ENCODE measurements around the gene MTMR11.

Gene MTMR11

GRCh38 chr1:149884433-149885338 is 52.0 kb downstream of the MTMR11 start:
- Histone ChIP-seq H3K23ac (ENCODE audit: low read depth, low read length, poor library complexity) (no peak overlapping the region), H4K91ac (ENCODE audit: low read depth, low read length, poor library complexity) (no peak overlapping the region), H4K8ac (ENCODE audit: low read depth, low read length) (no peak overlapping the region), H3K36me3 (replicated peaks in 1 of 2; ENCODE audit: control insufficient read depth in 2 of 2, insufficient read depth in 2 of 2, low read length in 2 of 2) (no peaks in the 10 kb centered on the region), H3K4me2 (ENCODE audit: insufficient read depth, low read length, poor library complexity, severe bottlenecking) (peak overlapping the region; percentile 79), H3K27me3 (ENCODE audit: control insufficient read depth in 3 of 3, insufficient read depth in 3 of 3, low read depth in 1 of 3, low read length in 3 of 3) (no peaks in the 10 kb centered on the region), H2BK12ac (ENCODE audit: low read length) (no peak overlapping the region), H3K18ac (ENCODE audit: low read length) (no peak overlapping the region), H3K14ac (ENCODE audit: low read length) (no peak overlapping the region), H3K79me1 (ENCODE audit: low read depth, low read length) (no peaks in the 10 kb centered on the region), H3K4me1 (ENCODE audit: control insufficient read depth in 2 of 2, insufficient read depth in 1 of 2, low read depth in 1 of 2, low read length in 2 of 2) (peaks cover 4 to 14% of the 10 kb centered on the region in 2 donors), H2BK5ac (ENCODE audit: low read length) (no peak overlapping the region), H3K9ac (ENCODE audit: low read depth, low read length, poor library complexity) (no peak overlapping the region), H2AFZ (ENCODE audit: low read length) (no peak overlapping the region), H3K27ac (replicated peaks; ENCODE audit: low read length) (peak overlapping the region; percentile 3), H2BK120ac (ENCODE audit: low read depth, low read length) (no peak overlapping the region), H3K4ac (ENCODE audit: low read length) (no peak overlapping the region), H2AK5ac (ENCODE audit: low read depth, low read length) (no peak overlapping the region), H3K9me3 (replicated peaks in 1 of 2; ENCODE audit: control insufficient read depth in 2 of 2, insufficient read depth in 1 of 2, low read depth in 1 of 2, low read length in 2 of 2) (no peaks in the 10 kb centered on the region), H3K4me3 (ENCODE audit: low read length in 2 of 2) (peak overlapping the region; percentile 76 to 86), H2BK15ac (ENCODE audit: low read length) (no peak overlapping the region)
- WGBS, 2 donors (ENCODE audit: extremely low coverage in 2 of 2, insufficient read length in 2 of 2, insufficient replicate concordance in 1 of 2) = no CpG with 5 or more reads among the region's 9 CpGs
- DNase-seq (ENCODE audit: low spot score) = no peak

GRCh38 chr1:149883598-149884247 is 53.0 kb downstream of the MTMR11 start:
- Histone ChIP-seq H3K36me3 (replicated peaks in 1 of 2; ENCODE audit: control insufficient read depth in 2 of 2, insufficient read depth in 2 of 2, low read length in 2 of 2) (no peaks in the 10 kb centered on the region), H4K8ac (ENCODE audit: low read depth, low read length) (no peak overlapping the region), H3K27me3 (ENCODE audit: control insufficient read depth in 3 of 3, insufficient read depth in 3 of 3, low read depth in 1 of 3, low read length in 3 of 3) (no peaks in the 10 kb centered on the region), H3K18ac (ENCODE audit: low read length) (no peak overlapping the region), H3K4me1 (ENCODE audit: control insufficient read depth in 2 of 2, insufficient read depth in 1 of 2, low read depth in 1 of 2, low read length in 2 of 2) (peaks cover 2 to 11% of the 10 kb centered on the region in 2 donors), H3K9ac (ENCODE audit: low read depth, low read length, poor library complexity) (no peak overlapping the region), H3K9me3 (replicated peaks in 1 of 2; ENCODE audit: control insufficient read depth in 2 of 2, insufficient read depth in 1 of 2, low read depth in 1 of 2, low read length in 2 of 2) (no peaks in the 10 kb centered on the region), H2AFZ (ENCODE audit: low read length) (no peak overlapping the region), H3K4ac (ENCODE audit: low read length) (no peak overlapping the region), H2BK15ac (ENCODE audit: low read length) (no peak overlapping the region), H3K79me1 (ENCODE audit: low read depth, low read length) (no peaks in the 10 kb centered on the region), H3K14ac (ENCODE audit: low read length) (no peak overlapping the region), H3K4me2 (ENCODE audit: insufficient read depth, low read length, poor library complexity, severe bottlenecking) (no peak overlapping the region), H3K4me3 (ENCODE audit: low read length in 2 of 2) (no peak overlapping the region), H4K91ac (ENCODE audit: low read depth, low read length, poor library complexity) (no peak overlapping the region), H2AK5ac (ENCODE audit: low read depth, low read length) (no peak overlapping the region), H2BK5ac (ENCODE audit: low read length) (no peak overlapping the region), H2BK12ac (ENCODE audit: low read length) (no peak overlapping the region), H2BK120ac (ENCODE audit: low read depth, low read length) (no peak overlapping the region), H3K27ac (replicated peaks; ENCODE audit: low read length) (no peak overlapping the region), H3K23ac (ENCODE audit: low read depth, low read length, poor library complexity) (no peak overlapping the region)
- DNase-seq (ENCODE audit: low spot score) = no peak
- WGBS, 2 donors (ENCODE audit: extremely low coverage in 2 of 2, insufficient read length in 2 of 2, insufficient replicate concordance in 1 of 2) = no CpG with 5 or more reads among the region's 3 CpGs

GRCh38 chr1:149881876-149882275 is 54.8 kb downstream of the MTMR11 start:
- Histone ChIP-seq H2AK5ac (ENCODE audit: low read depth, low read length) (no peak overlapping the region), H3K4ac (ENCODE audit: low read length) (no peak overlapping the region), H3K27me3 (ENCODE audit: control insufficient read depth in 3 of 3, insufficient read depth in 3 of 3, low read depth in 1 of 3, low read length in 3 of 3) (no peaks in the 10 kb centered on the region), H3K9ac (ENCODE audit: low read depth, low read length, poor library complexity) (no peak overlapping the region), H3K9me3 (replicated peaks in 1 of 2; ENCODE audit: control insufficient read depth in 2 of 2, insufficient read depth in 1 of 2, low read depth in 1 of 2, low read length in 2 of 2) (no peaks in the 10 kb centered on the region), H4K91ac (ENCODE audit: low read depth, low read length, poor library complexity) (no peak overlapping the region), H2BK15ac (ENCODE audit: low read length) (no peak overlapping the region), H3K36me3 (replicated peaks in 1 of 2; ENCODE audit: control insufficient read depth in 2 of 2, insufficient read depth in 2 of 2, low read length in 2 of 2) (no peaks in the 10 kb centered on the region), H3K23ac (ENCODE audit: low read depth, low read length, poor library complexity) (no peak overlapping the region), H3K18ac (ENCODE audit: low read length) (no peak overlapping the region), H2BK120ac (ENCODE audit: low read depth, low read length) (no peak overlapping the region), H2BK5ac (ENCODE audit: low read length) (no peak overlapping the region), H3K14ac (ENCODE audit: low read length) (no peak overlapping the region), H2BK12ac (ENCODE audit: low read length) (no peak overlapping the region), H3K4me2 (ENCODE audit: insufficient read depth, low read length, poor library complexity, severe bottlenecking) (no peak overlapping the region), H2AFZ (ENCODE audit: low read length) (no peak overlapping the region), H3K27ac (replicated peaks; ENCODE audit: low read length) (no peak overlapping the region), H3K79me1 (ENCODE audit: low read depth, low read length) (no peaks in the 10 kb centered on the region), H4K8ac (ENCODE audit: low read depth, low read length) (no peak overlapping the region), H3K4me3 (ENCODE audit: low read length in 2 of 2) (no peak overlapping the region), H3K4me1 (ENCODE audit: control insufficient read depth in 2 of 2, insufficient read depth in 1 of 2, low read depth in 1 of 2, low read length in 2 of 2) (peaks cover 2 to 11% of the 10 kb centered on the region in 2 donors)
- no CpG with 5 or more reads among the region's 1 CpG for WGBS, 2 donors (ENCODE audit: extremely low coverage in 2 of 2, insufficient read length in 2 of 2, insufficient replicate concordance in 1 of 2)
- no peak for DNase-seq (ENCODE audit: low spot score)

- Histone ChIP-seq H2BK15ac (ENCODE audit: low read length) (no peak overlapping the region), H3K4me2 (ENCODE audit: insufficient read depth, low read length, poor library complexity, severe bottlenecking) (no peak overlapping the region), H3K9ac (ENCODE audit: low read depth, low read length, poor library complexity) (no peak overlapping the region), H3K4me1 (ENCODE audit: control insufficient read depth in 2 of 2, insufficient read depth in 1 of 2, low read depth in 1 of 2, low read length in 2 of 2) (peaks cover 2 to 4% of the 10 kb centered on the region in 2 donors), H3K36me3 (replicated peaks in 1 of 2; ENCODE audit: control insufficient read depth in 2 of 2, insufficient read depth in 2 of 2, low read length in 2 of 2) (no peaks in the 10 kb centered on the region), H2BK5ac (ENCODE audit: low read length) (no peak overlapping the region), H2AFZ (ENCODE audit: low read length) (no peak overlapping the region), H3K18ac (ENCODE audit: low read length) (no peak overlapping the region), H3K27ac (replicated peaks; ENCODE audit: low read length) (no peak overlapping the region), H3K4me3 (ENCODE audit: low read length in 2 of 2) (no peak overlapping the region), H3K9me3 (replicated peaks in 1 of 2; ENCODE audit: control insufficient read depth in 2 of 2, insufficient read depth in 1 of 2, low read depth in 1 of 2, low read length in 2 of 2) (no peaks in the 10 kb centered on the region), H2AK5ac (ENCODE audit: low read depth, low read length) (no peak overlapping the region), H3K4ac (ENCODE audit: low read length) (no peak overlapping the region), H4K91ac (ENCODE audit: low read depth, low read length, poor library complexity) (no peak overlapping the region), H3K27me3 (ENCODE audit: control insufficient read depth in 3 of 3, insufficient read depth in 3 of 3, low read depth in 1 of 3, low read length in 3 of 3) (no peaks in the 10 kb centered on the region), H3K14ac (ENCODE audit: low read length) (no peak overlapping the region), H2BK120ac (ENCODE audit: low read depth, low read length) (no peak overlapping the region), H2BK12ac (ENCODE audit: low read length) (no peak overlapping the region), H4K8ac (ENCODE audit: low read depth, low read length) (no peak overlapping the region), H3K23ac (ENCODE audit: low read depth, low read length, poor library complexity) (no peak overlapping the region), H3K79me1 (ENCODE audit: low read depth, low read length) (no peaks in the 10 kb centered on the region)
- no CpG with 5 or more reads among the region's 1 CpG for WGBS, 2 donors (ENCODE audit: extremely low coverage in 2 of 2, insufficient read length in 2 of 2, insufficient replicate concordance in 1 of 2)
- no peak for DNase-seq (ENCODE audit: low spot score)
Measured at GRCh38 chr1:149879556-149879955, 57.1 kb downstream of the MTMR11 start.
